PC-3 (cell line): ENCODE data around the gene TECRL.

ENCODE experiments used
- EZH2 ChIP-seq: fragments of 300-600 bp; sonication (generic); IDR thresholded peaks from one replicate; pipeline ENCODE4 v1.6.1; 2017; ENCODE audit warnings: antibody characterized with exemption, mild to moderate bottlenecking, low read length; ENCODE audit not compliant: unreplicated experiment
- EZH2phosphoT487 ChIP-seq: fragments of 300-600 bp; sonication (generic); IDR thresholded peaks from 2 replicates; pipeline ENCODE4 v1.6.1; 2018; ENCODE audit warnings: mild to moderate bottlenecking, antibody characterized with exemption, low read length, borderline replicate concordance
- TF ChIP-seq, protein P1 (sequence below): fragments of 300-600 bp; sonication (generic); conservative IDR thresholded peaks from 2 replicates; pipeline ENCODE4 v1.5.1; 2017; ENCODE audit warnings: antibody characterized with exemption, low read depth, mild to moderate bottlenecking, low read length

DNA sequence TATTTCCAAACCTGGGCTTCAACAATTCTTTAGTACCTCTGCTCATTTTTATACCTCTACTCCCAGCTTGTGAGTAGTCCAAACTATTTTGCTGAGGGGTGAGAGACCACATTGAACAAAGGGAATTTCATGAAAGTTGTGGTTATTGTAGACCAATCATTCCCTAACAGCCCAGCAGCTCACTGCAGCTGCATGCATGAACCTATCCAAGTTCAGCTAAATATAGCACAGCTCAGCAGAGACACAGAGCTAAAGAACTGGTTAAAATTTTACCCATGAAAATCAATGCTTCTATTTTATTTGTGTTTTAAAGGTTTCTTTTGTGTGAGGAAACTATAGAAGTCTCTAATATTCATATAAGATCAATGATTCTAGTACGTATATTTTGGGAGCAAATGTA lies 82.7 kb downstream of the TECRL start:
- TF ChIP-seq, protein P1, sequence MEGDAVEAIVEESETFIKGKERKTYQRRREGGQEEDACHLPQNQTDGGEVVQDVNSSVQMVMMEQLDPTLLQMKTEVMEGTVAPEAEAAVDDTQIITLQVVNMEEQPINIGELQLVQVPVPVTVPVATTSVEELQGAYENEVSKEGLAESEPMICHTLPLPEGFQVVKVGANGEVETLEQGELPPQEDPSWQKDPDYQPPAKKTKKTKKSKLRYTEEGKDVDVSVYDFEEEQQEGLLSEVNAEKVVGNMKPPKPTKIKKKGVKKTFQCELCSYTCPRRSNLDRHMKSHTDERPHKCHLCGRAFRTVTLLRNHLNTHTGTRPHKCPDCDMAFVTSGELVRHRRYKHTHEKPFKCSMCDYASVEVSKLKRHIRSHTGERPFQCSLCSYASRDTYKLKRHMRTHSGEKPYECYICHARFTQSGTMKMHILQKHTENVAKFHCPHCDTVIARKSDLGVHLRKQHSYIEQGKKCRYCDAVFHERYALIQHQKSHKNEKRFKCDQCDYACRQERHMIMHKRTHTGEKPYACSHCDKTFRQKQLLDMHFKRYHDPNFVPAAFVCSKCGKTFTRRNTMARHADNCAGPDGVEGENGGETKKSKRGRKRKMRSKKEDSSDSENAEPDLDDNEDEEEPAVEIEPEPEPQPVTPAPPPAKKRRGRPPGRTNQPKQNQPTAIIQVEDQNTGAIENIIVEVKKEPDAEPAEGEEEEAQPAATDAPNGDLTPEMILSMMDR: no peak
- TF ChIP-seq EZH2 (no peak), EZH2phosphoT487 (no peak)
